HCT116 (cell line): Measurements from ENCODE around the gene CDCP1. TPM values are rescaled to one million over a fixed set of nuclear protein-coding genes. Genes with fewer than 3 reads are reported as not detected.

ENCODE experiments used
- ATAC-seq: fragments of 200-7000 bp; cut with Tn5 transposase; 2 replicates; pipeline ENCODE4 v1.9.1; 2020; ENCODE audit warnings: mild to moderate bottlenecking, moderate library complexity
- BruUV-seq: library from RNA; stranded (reverse); fragments of 400-500 nt; replicated peaks from 2 replicates; lab custom pipeline; 2021; lab: Mats Ljungman, UMichigan
- CTCF ChIA-PET: fragments of 300-600 bp; sonication (Branson Sonifier 250); formaldehyde crosslinking; loops from one replicate; lab custom pipeline; 2021; ENCODE audit warnings: antibody characterized with exemption; lab: Charles Lee
- POLR2A ChIA-PET: fragments of 300-600, 350-600 bp; sonication (Branson Sonifier 250); formaldehyde crosslinking; loops from one replicate; lab custom pipeline; 2021; ENCODE audit warnings: antibody characterized with exemption; lab: Charles Lee
- RAD21 ChIA-PET, 2 experiments: fragments of 300-600 bp; sonication (Branson Sonifier 250); formaldehyde crosslinking; loops; one replicate each; lab custom pipeline; 2023; ENCODE audit warnings: low total read pairs in 2 of 2; ENCODE audit not compliant: uncharacterized antibody in 2 of 2, unreplicated experiment in 2 of 2, low non-redundant PET in 1 of 2; lab: Charles Lee
- DNase-seq: peaks from one replicate; pipeline ENCODE4 v3.0.0-alpha.2; 2010; ENCODE audit warnings: low read depth, low spot score
- H2AFZ ChIP-seq: fragments of 200-600 bp; shearing (Covaris generic), sonication (generic); 2 replicates; pipeline ENCODE4 v1.6.1; 2017; ENCODE audit warnings: low read depth, mixed run types, mixed read lengths, antibody characterized with exemption, low read length; ENCODE audit not compliant: poor library complexity, severe bottlenecking
- H3K27ac ChIP-seq: 2 replicates; pipeline ENCODE4 v1.5.1; 2012; ENCODE audit warnings: low read depth, low read length
- H3K27me3 ChIP-seq: fragments of 200-600 bp; sonication (generic); 2 replicates; pipeline ENCODE4 v1.6.1; 2016; ENCODE audit warnings: mixed run types, low read length, mixed read lengths; ENCODE audit not compliant: insufficient read depth
- H3K36me3 ChIP-seq, 2 experiments: fragments of 200-500 bp in 1 of 2; fragments of 200-600 bp in 1 of 2; sonication (Bioruptor generic) in 1 of 2; sonication (generic) in 1 of 2; 2 replicates each; pipeline versions ENCODE4 v1.5.1 to v1.6.1; 2014 to 2016; ENCODE audit warnings: low read length in 2 of 2, inconsistent platforms in 1 of 2, mixed read lengths in 1 of 2, mixed run types in 1 of 2; ENCODE audit not compliant: insufficient read depth in 2 of 2, control insufficient read depth in 1 of 2
- H3K4me1 ChIP-seq, 2 experiments: fragments of 200-600 bp in 1 of 2; sonication (generic) in 1 of 2; 2 replicates each; pipeline versions ENCODE4 v1.5.1 to v1.6.1; 2012 to 2017; ENCODE audit warnings: low read length in 2 of 2, inconsistent platforms in 1 of 2, mild to moderate bottlenecking in 1 of 2, mixed read lengths in 1 of 2, mixed run types in 1 of 2, moderate library complexity in 1 of 2; ENCODE audit not compliant: insufficient read depth in 2 of 2, control insufficient read depth in 1 of 2
- H3K4me2 ChIP-seq: fragments of 200-600 bp; sonication (generic); 2 replicates; pipeline ENCODE4 v1.6.1; 2017; ENCODE audit warnings: mixed run types, low read length, mixed read lengths
- H3K4me3 ChIP-seq, 2 experiments: fragments of 200-600 bp in 1 of 2; sonication (generic) in 1 of 2; replicated peaks in 1 of 2; 2 replicates each; pipeline ENCODE4 v1.5.1; 2011 to 2016; ENCODE audit warnings: low read length in 2 of 2, control low read depth in 1 of 2, low read depth in 1 of 2, mild to moderate bottlenecking in 1 of 2, mixed read lengths in 1 of 2, mixed run types in 1 of 2
- H3K79me2 ChIP-seq: fragments of 200-600 bp; sonication (generic); 2 replicates; pipeline ENCODE4 v1.6.1; 2017; ENCODE audit warnings: mild to moderate bottlenecking, mixed run types, low read length, moderate library complexity, mixed read lengths; ENCODE audit not compliant: insufficient read depth
- H3K9ac ChIP-seq: fragments of 200-600 bp; sonication (generic); 2 replicates; pipeline ENCODE4 v1.6.1; 2016; ENCODE audit warnings: low read length, mixed read lengths
- H3K9me2 ChIP-seq: fragments of 200-600 bp; sonication (generic), shearing (Covaris generic); 2 replicates; pipeline ENCODE4 v1.6.1; 2017; ENCODE audit warnings: mixed run types, mild to moderate bottlenecking, moderate library complexity; ENCODE audit not compliant: insufficient read depth
- H3K9me3 ChIP-seq, 2 experiments: fragments of 200-500 bp in 1 of 2; fragments of 200-600 bp in 1 of 2; sonication (Bioruptor generic) in 1 of 2; sonication (generic) in 1 of 2; 2 replicates each; pipeline ENCODE4 v1.6.1; 2014 to 2017; ENCODE audit warnings: low read length in 2 of 2, mixed read lengths in 2 of 2, inconsistent platforms in 1 of 2, low read depth in 1 of 2, mild to moderate bottlenecking in 1 of 2, mixed run types in 1 of 2, moderate library complexity in 1 of 2; ENCODE audit not compliant: control insufficient read depth in 1 of 2, insufficient read depth in 1 of 2
- H4K20me1 ChIP-seq: fragments of 200-600 bp; sonication (generic), shearing (Covaris generic); 2 replicates; pipeline ENCODE4 v1.6.1; 2017; ENCODE audit warnings: mixed run types, mild to moderate bottlenecking, moderate library complexity; ENCODE audit not compliant: insufficient read depth
- CBX3 ChIP-seq: IDR thresholded peaks from 2 replicates; pipeline ENCODE4 v1.6.1; 2012; ENCODE audit warnings: low read depth
- CEBPB ChIP-seq: IDR thresholded peaks from 2 replicates; pipeline ENCODE4 v1.6.1; 2012; ENCODE audit warnings: low read depth
- ELF1 ChIP-seq: IDR thresholded peaks from 2 replicates; pipeline ENCODE4 v1.6.1; 2012; ENCODE audit warnings: low read depth, borderline replicate concordance
- EZH2 ChIP-seq: fragments of 200-600 bp; sonication (generic); IDR thresholded peaks from 2 replicates; pipeline ENCODE4 v1.6.1; 2017; ENCODE audit warnings: antibody characterized with exemption, mixed run types
- EZH2phosphoT487 ChIP-seq: fragments of 200-600 bp; IDR thresholded peaks from 2 replicates; pipeline ENCODE4 v1.6.1; 2018; ENCODE audit warnings: antibody characterized with exemption, borderline replicate concordance
- JUND ChIP-seq: IDR thresholded peaks from 2 replicates; pipeline ENCODE4 v1.6.1; 2012
- POLR2A ChIP-seq: IDR thresholded peaks from 2 replicates; pipeline ENCODE4 v1.7.0; 2011; ENCODE audit warnings: borderline replicate concordance; ENCODE audit not compliant: insufficient read depth, insufficient read length; ENCODE audit errors: extremely low read depth
- SRF ChIP-seq: IDR thresholded peaks from 2 replicates; pipeline ENCODE4 v1.6.1; 2012; ENCODE audit warnings: low read depth
- ZFX ChIP-seq: fragments of 450-650 bp; IDR thresholded peaks from 2 replicates; pipeline ENCODE4 v1.6.1; 2017
- ZNF274 ChIP-seq: fragments of 200-500 bp; sonication (Bioruptor generic); IDR thresholded peaks from 2 replicates; pipeline ENCODE4 v1.6.1; 2014; ENCODE audit warnings: mild to moderate bottlenecking, low read depth, low read length, inconsistent platforms
- intact Hi-C: fragments of 100-400 bp; cut with micrococcal nuclease; formaldehyde crosslinking; loops from 2 replicates; pipeline ENCODE4 v1.10.0; 2022
- total RNA-seq: library from RNA; stranded (reverse); gene quantifications from one replicate; pipeline ENCODE4 v1.2.1, GENCODE V29; 2021; ENCODE audit not compliant: unreplicated experiment
- TF ChIP-seq, protein P1 (sequence below), 3 experiments: fragments of 200-600 bp in 1 of 3; sonication (generic) in 1 of 3; IDR thresholded peaks in 2 of 3; conservative IDR thresholded peaks in 1 of 3; 2 replicates each; pipeline ENCODE4 v1.5.1; 2012 to 2017; ENCODE audit warnings: low read depth in 2 of 3, low read length in 2 of 3, antibody characterized with exemption in 1 of 3, borderline replicate concordance in 1 of 3, control low read depth in 1 of 3, mild to moderate bottlenecking in 1 of 3, mixed read lengths in 1 of 3, mixed run types in 1 of 3, moderate library complexity in 1 of 3; ENCODE audit not compliant: insufficient read depth in 1 of 3
- TF ChIP-seq, protein P2 (sequence below): IDR thresholded peaks from 2 replicates; pipeline ENCODE4 v1.6.1; 2012

Gene CDCP1
- total RNA-seq, 1 experiment from 2014 or later, result 196 TPM

DNA sequence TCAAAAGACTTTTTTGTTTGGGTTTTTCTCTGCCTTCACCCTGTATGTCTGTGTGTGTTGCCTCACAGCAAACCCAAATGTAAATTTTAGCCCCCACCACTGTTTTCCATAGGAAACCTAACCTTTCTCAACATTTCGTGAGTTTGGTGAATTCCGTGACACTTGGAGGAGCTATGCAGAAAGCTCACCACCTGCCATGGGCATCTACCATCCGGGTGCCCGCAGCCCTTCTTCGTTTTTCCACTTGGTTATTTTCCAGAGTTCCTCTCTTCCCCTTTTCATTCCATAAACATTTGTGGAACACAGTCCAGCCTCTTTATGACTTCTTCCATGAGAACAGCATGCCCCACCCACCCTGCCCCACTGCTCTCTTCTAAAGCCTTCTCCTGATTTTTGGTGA lies 48.6 kb upstream of the CDCP1 start:
- DNase-seq, result no peak
- no peak overlapping the region for H3K9ac ChIP-seq
- BruUV-seq, result no TSS peak
- H3K36me3 ChIP-seq, result no peaks in the 10 kb centered on the region
- H3K4me3 ChIP-seq, result no peak overlapping the region
- ChIA-PET CTCF (no interaction called here), RAD21 (no interaction called here), POLR2A (interaction anchor here (2.6 kb wide), 1 partner anchor 11 kb away, joined by 9 read pairs; no protein-coding TSS in a partner anchor)
- H3K4me2 ChIP-seq, result no peak overlapping the region
- H3K9me3 ChIP-seq, result no peaks in the 10 kb centered on the region
- TF ChIP-seq ELF1, result no peak
- TF ChIP-seq, protein P1, sequence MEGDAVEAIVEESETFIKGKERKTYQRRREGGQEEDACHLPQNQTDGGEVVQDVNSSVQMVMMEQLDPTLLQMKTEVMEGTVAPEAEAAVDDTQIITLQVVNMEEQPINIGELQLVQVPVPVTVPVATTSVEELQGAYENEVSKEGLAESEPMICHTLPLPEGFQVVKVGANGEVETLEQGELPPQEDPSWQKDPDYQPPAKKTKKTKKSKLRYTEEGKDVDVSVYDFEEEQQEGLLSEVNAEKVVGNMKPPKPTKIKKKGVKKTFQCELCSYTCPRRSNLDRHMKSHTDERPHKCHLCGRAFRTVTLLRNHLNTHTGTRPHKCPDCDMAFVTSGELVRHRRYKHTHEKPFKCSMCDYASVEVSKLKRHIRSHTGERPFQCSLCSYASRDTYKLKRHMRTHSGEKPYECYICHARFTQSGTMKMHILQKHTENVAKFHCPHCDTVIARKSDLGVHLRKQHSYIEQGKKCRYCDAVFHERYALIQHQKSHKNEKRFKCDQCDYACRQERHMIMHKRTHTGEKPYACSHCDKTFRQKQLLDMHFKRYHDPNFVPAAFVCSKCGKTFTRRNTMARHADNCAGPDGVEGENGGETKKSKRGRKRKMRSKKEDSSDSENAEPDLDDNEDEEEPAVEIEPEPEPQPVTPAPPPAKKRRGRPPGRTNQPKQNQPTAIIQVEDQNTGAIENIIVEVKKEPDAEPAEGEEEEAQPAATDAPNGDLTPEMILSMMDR (IDR thresholded peaks at IDR 0.05 in 2 of 3, conservative IDR thresholded peaks at IDR 0.05 in 1 of 3; ENCODE audit: borderline replicate concordance in 1 of 3, insufficient read depth in 1 of 3, low read depth in 2 of 3, low read length in 2 of 3), result no peak
- no peak for TF ChIP-seq EZH2phosphoT487
- TF ChIP-seq CEBPB, result no peak
- H3K4me1 ChIP-seq, result peaks cover 15 to 18% of the 10 kb centered on the region in 2 experiments
- 0 out of 2 replicates have a peak, but pooled peaks cover 4% of the 10 kb centered on the region for H3K9me2 ChIP-seq
- no peak for ATAC-seq
- intact Hi-C loops, result no loop called here
- no peaks in the 10 kb centered on the region for H4K20me1 ChIP-seq
- H3K27ac ChIP-seq, result no peak overlapping the region
- no peaks in the 10 kb centered on the region for H3K79me2 ChIP-seq
- H2AFZ ChIP-seq, result no peak overlapping the region
- no peaks in the 10 kb centered on the region for H3K27me3 ChIP-seq

DNA sequence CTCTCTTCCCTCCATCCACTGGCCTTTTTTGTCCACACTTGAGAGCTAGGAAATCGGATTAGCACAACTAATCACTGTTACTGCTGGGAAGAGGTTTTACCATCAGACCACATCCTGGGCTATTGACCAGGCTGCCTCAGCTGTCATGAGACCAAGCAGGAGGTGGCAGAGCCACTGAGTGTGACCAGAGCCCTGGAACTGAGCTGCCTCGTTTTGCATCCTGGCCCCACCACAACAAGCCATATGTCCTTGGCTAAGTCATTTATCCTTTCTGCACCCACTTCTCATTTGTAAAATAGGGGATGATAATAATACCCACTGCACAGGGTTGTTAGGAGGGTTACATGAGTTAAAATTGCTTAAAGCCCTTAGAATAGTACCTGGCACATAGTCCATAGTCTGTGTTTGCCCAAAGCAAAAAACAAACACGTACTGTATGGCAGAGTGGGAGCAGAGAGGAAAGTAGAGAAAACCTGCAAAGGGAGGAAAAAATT lies 45.8 kb upstream of the CDCP1 start:
- no peak overlapping the region for H2AFZ ChIP-seq
- no peak overlapping the region for H3K9ac ChIP-seq
- no peaks in the 10 kb centered on the region for H3K27me3 ChIP-seq
- TF ChIP-seq EZH2 (no peak), ZFX (no peak), ZNF274 (no peak), CBX3 (no peak), SRF (no peak), POLR2A (no peak), JUND (no peak), EZH2phosphoT487 (no peak)
- TF ChIP-seq, protein P2, sequence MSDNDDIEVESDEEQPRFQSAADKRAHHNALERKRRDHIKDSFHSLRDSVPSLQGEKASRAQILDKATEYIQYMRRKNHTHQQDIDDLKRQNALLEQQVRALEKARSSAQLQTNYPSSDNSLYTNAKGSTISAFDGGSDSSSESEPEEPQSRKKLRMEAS, result no peak
- H3K4me2 ChIP-seq, result no peak overlapping the region
- no peak overlapping the region for H3K27ac ChIP-seq
- no peaks in the 10 kb centered on the region for H3K4me1 ChIP-seq
- H4K20me1 ChIP-seq, result no peaks in the 10 kb centered on the region
- ChIA-PET RAD21 (no interaction called here), CTCF (interaction anchor here (1.4 kb wide), 1 partner anchor 18 kb away, joined by 3 read pairs; no protein-coding TSS in a partner anchor), POLR2A (no interaction called here)
- no peaks in the 10 kb centered on the region for H3K79me2 ChIP-seq
- DNase-seq (no peak), ATAC-seq (no peak)
- BruUV-seq, result no TSS peak
- H3K4me3 ChIP-seq, result no peak overlapping the region
- no peaks in the 10 kb centered on the region for H3K36me3 ChIP-seq
- 0 out of 2 replicates have a peak, but pooled peaks cover 4% of the 10 kb centered on the region for H3K9me2 ChIP-seq
- H3K9me3 ChIP-seq, result no peaks in the 10 kb centered on the region
- intact Hi-C loops, result no loop called here
